ENCODE results near the gene PRMT9. TPM values are rescaled to one million over a fixed set of nuclear protein-coding genes. Genes with fewer than 3 reads are reported as not detected.

PRMT9 gene
- total RNA-seq, 1 donor from 2014 or later, result 7.8 TPM

GRCh38 chr4:147678796-147679549, 5.0 kb downstream of the PRMT9 start:
- TF ChIP-seq CTCF (IDR thresholded peaks at IDR 0.05), result peak; percentile 16
- no peak for DNase-seq (ENCODE audit: low spot score)
- no peak overlapping the region for H3K4me3 Mint-ChIP-seq (ENCODE audit: unreplicated experiment)
- peaks cover 4% of the 10 kb centered on the region for H3K36me3 Mint-ChIP-seq (ENCODE audit: low read depth)
- peaks cover 36% of the 10 kb centered on the region for H3K4me1 Mint-ChIP-seq (ENCODE audit: low read depth)
- H3K27me3 Mint-ChIP-seq (ENCODE audit: low read depth), result no peaks in the 10 kb centered on the region
- H3K9me3 Mint-ChIP-seq (ENCODE audit: low read depth), result no peaks in the 10 kb centered on the region
- H3K27ac Mint-ChIP-seq (ENCODE audit: unreplicated experiment), result peak overlapping the region; percentile 33

GRCh38 chr4:147678106-147678505, 5.9 kb downstream of the PRMT9 start:
- H3K27ac Mint-ChIP-seq (ENCODE audit: unreplicated experiment), result peak overlapping the region; percentile 53
- TF ChIP-seq CTCF (IDR thresholded peaks at IDR 0.05), result no peak
- no peak overlapping the region for H3K4me3 Mint-ChIP-seq (ENCODE audit: unreplicated experiment)
- H3K4me1 Mint-ChIP-seq (ENCODE audit: low read depth), result peaks cover 35% of the 10 kb centered on the region
- no peak for DNase-seq (ENCODE audit: low spot score)
- H3K9me3 Mint-ChIP-seq (ENCODE audit: low read depth), result no peaks in the 10 kb centered on the region
- H3K27me3 Mint-ChIP-seq (ENCODE audit: low read depth), result no peaks in the 10 kb centered on the region
- H3K36me3 Mint-ChIP-seq (ENCODE audit: low read depth), result peaks cover 4% of the 10 kb centered on the region

GRCh38 chr4:147674496-147674895, 9.5 kb downstream of the PRMT9 start:
- no peaks in the 10 kb centered on the region for H3K27me3 Mint-ChIP-seq (ENCODE audit: low read depth)
- H3K4me3 Mint-ChIP-seq (ENCODE audit: unreplicated experiment), result no peak overlapping the region
- no peak overlapping the region for H3K27ac Mint-ChIP-seq (ENCODE audit: unreplicated experiment)
- peaks cover 20% of the 10 kb centered on the region for H3K4me1 Mint-ChIP-seq (ENCODE audit: low read depth)
- DNase-seq (ENCODE audit: low spot score), result no peak
- peaks cover 16% of the 10 kb centered on the region for H3K36me3 Mint-ChIP-seq (ENCODE audit: low read depth)
- TF ChIP-seq CTCF (IDR thresholded peaks at IDR 0.05), result no peak
- H3K9me3 Mint-ChIP-seq (ENCODE audit: low read depth), result no peaks in the 10 kb centered on the region

- H3K27ac Mint-ChIP-seq (ENCODE audit: unreplicated experiment), result no peak overlapping the region
- no peaks in the 10 kb centered on the region for H3K27me3 Mint-ChIP-seq (ENCODE audit: low read depth)
- no peak for TF ChIP-seq CTCF (IDR thresholded peaks at IDR 0.05)
- H3K4me3 Mint-ChIP-seq (ENCODE audit: unreplicated experiment), result no peak overlapping the region
- peaks cover 20% of the 10 kb centered on the region for H3K4me1 Mint-ChIP-seq (ENCODE audit: low read depth)
- no peaks in the 10 kb centered on the region for H3K9me3 Mint-ChIP-seq (ENCODE audit: low read depth)
- DNase-seq (ENCODE audit: low spot score), result no peak
- peaks cover 15% of the 10 kb centered on the region for H3K36me3 Mint-ChIP-seq (ENCODE audit: low read depth)
Observed at GRCh38 chr4:147674073-147674472, 9.9 kb downstream of the PRMT9 start.

- H3K27me3 Mint-ChIP-seq (ENCODE audit: low read depth), result no peaks in the 10 kb centered on the region
- no peaks in the 10 kb centered on the region for H3K9me3 Mint-ChIP-seq (ENCODE audit: low read depth)
- H3K27ac Mint-ChIP-seq (ENCODE audit: unreplicated experiment), result no peak overlapping the region
- TF ChIP-seq CTCF (IDR thresholded peaks at IDR 0.05), result no peak
- DNase-seq (ENCODE audit: low spot score), result no peak
- H3K4me3 Mint-ChIP-seq (ENCODE audit: unreplicated experiment), result no peak overlapping the region
- H3K36me3 Mint-ChIP-seq (ENCODE audit: low read depth), result peaks cover 17% of the 10 kb centered on the region
- no peaks in the 10 kb centered on the region for H3K4me1 Mint-ChIP-seq (ENCODE audit: low read depth)
Observed at GRCh38 chr4:147658501-147658900, 25.5 kb downstream of the PRMT9 start.
